GM19035 (cell line): Measurements from ENCODE around the gene EVA1A.

ENCODE experiments used
- ATAC-seq: cut with Tn5 transposase; IDR thresholded peaks from one replicate; pipeline ENCODE4 v1.9.1; 2021; ENCODE audit not compliant: unreplicated experiment

Gene EVA1A

DNA sequence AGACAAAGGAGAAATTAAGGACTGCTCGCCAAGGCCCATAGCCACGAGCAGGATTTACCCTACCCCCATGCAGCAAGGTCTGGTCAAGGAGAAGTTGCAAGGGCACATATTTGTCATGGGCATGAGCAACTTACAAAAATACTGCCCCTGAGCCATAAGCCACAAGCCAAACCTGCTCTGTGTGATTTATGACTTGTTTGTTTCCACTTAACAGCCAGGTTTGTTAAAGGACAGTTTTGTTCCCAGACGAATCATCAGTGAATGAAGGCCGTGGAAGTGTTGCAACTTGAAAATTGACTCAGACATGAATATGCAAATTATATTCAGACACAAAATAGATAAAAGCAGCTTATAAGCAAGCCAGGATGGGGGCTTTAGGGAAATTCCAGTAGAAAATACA is 31.3 kb upstream of the EVA1A start:
- ATAC-seq: no peak

DNA sequence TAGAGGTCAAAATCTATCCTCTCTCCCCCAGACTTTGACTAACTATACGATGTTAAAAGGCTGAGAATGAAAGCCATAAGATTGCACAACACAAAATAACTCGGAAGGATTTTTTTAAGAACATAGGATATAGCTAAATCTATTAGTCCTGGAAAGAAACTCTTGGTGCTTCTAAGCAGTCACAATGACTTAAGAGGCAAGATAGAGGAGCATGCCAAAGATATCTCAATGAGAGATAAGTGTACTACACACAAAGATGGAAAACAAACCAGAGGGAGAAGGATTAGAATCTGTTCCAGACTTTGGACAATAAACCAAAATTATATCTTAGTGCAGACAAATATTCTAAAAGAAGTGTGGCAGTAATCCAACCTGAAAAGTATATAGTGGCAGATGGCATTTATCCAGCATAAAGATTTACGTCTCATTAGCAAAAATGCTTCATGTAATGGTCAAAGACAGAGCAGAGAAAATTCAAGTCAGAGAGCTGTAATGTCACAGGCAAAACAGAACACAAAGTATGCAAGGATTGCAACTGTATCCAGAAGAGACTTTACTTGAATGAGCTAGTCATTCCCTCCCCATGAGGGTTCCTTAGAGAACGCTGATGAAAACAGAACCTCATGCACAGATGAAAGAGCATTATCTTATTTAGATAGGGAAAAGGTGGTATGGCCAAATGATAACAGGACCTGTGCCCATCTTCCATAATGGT is 28.8 kb upstream of the EVA1A start:
- ATAC-seq: no peak

DNA sequence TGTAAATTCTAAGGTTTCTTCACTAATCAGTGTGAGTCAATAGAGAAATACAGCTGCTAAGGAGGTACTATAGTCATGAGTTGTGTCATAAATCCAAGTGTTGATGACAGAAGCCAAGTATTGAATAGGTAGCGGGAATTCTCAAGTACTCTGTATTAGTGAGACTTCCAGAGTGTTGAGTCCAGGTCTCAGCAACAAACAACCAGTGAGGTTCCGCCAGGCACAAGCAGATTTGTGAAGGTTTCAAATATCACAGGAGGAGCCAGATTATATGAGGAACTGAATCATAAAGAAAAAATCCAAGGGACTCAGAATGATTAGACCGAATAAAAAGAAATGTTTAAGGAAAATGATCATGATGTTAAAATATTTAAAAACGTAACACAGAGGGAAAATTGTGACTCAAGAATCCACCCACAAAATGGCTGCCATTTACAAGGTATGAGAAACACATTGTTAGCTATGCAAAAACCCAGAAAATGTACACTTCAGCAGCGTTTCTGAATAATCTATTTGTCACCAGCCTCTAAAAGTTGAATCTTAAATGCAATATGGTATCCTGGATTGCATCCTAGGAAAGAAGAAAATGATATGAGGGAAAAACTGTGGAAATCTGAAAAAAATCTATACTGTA is 27.3 kb upstream of the EVA1A start:
- ATAC-seq: no peak

GRCh38 chr2:75586971-75587370 is 26.2 kb upstream of the EVA1A start:
- no peak for ATAC-seq

- no peak for ATAC-seq
These were observed 22.1 kb upstream of the EVA1A start for GRCh38 chr2:75582840-75583239.

DNA sequence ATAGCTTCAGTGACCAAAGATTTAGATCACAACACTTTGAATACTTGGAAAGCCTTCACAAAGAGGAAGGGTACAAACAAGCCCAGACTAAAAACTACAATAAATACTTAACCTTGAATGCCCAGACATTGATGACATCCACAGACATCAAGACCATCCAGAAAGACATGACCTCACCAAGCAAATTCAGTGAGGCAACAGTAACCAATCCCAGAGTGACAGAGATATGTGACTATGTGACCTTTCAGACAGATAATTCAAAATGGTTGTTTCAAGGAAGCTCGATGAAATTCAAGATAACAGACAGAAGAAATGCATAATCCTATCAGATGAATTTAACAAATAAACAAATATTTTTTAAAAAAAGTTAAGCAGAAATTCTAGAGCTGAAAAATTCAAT is 19.9 kb upstream of the EVA1A start:
- no peak for ATAC-seq

- ATAC-seq: no peak
These were observed 19.4 kb upstream of the EVA1A start for GRCh38 chr2:75580156-75580555.

- ATAC-seq: no peak
These were observed 18.4 kb upstream of the EVA1A start for GRCh38 chr2:75579186-75579585.

- no peak for ATAC-seq
These were observed 16.5 kb upstream of the EVA1A start for GRCh38 chr2:75577280-75577679.

DNA sequence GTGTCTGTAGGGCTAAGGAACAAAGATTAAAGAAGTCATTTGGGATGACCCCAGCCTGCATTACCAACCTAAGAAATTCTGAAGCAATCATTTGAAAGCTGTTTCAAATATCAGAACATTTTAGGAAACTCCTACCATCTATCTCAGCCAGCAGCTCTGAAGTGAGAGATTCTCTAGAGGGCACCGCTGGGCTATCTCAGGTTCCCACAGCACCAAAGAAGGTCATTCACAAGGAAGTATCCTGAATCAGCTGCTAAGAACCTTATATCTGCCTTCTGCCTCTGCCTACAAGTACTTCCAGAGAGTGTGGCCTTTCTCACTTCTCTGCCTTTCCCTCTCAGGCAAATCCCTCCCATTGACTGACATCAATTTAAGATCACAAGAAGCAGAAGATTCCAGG is 13.4 kb upstream of the EVA1A start:
- ATAC-seq: no peak

DNA sequence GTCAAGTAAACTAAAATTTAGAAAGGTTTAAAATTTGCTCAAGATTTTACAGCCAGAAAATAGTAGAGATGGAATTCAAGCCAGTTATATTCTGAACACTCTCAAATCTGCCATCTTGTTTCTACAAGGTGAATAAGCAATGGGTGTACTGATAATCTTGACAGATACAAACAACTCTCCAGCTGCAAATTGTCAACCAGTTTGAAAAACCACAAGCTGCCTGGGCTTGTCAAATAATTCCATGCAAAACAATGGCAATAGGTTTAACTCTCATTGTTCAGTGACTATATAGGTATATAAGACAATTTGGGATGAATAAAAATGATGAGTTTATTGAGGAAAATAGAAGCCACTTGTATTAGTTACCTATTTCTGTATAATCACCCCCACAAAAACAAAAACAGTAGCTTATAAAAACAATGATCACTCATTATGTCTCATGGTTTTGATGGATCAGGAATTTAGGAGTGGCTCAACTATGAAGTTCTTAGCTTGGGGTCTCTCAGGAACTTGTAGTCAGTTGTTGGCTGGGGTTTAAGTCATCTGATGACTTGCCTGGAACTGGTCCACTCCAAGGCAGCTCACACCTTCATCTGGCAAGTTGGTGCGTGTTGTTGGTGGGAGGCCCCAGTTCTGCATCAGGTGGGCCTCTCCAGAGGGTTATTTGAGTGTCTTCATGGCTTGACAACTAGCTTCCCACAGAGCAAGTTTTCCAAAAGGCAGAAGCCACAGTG is 12.6 kb upstream of the EVA1A start:
- ATAC-seq: no peak

GRCh38 chr2:75571730-75572430 is 11.1 kb upstream of the EVA1A start:
- no peak for ATAC-seq

DNA sequence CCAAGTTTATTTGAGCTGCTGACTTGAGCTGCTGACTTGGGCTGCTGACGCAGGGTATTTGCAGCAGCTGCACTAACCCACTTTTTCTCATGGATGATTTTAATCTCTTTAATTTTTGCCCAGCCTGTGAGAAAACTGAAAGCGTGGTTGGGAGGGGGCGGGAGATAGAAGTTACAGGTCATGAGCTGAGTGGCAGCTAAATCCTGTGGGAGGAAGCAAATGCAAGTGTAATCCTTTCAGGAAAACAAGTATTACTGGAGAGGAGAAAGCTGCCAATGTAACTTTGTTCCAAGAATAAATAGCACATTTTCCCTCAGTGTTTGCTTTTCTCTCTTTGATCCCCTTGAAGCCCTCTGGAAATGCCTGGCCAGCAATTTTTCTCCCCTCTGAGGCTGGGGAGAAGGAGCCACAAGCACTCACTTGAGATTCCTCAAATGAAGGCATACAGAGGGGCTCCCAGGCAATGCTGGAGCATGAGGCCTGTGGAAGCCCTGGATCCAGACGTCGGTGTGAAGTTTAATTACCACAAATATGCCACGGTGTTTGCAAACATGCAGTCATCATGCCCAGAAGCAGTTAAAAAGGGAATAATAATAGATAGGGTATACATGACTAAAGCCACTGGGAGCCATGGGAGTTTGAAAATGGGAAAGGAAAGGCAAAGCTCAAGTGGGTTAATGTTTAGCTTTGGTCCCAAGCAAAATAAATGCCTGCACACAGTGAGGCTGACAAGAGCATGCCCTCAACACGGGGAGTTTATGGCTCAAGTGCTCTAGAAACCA is 10.4 kb upstream of the EVA1A start:
- ATAC-seq: no peak

DNA sequence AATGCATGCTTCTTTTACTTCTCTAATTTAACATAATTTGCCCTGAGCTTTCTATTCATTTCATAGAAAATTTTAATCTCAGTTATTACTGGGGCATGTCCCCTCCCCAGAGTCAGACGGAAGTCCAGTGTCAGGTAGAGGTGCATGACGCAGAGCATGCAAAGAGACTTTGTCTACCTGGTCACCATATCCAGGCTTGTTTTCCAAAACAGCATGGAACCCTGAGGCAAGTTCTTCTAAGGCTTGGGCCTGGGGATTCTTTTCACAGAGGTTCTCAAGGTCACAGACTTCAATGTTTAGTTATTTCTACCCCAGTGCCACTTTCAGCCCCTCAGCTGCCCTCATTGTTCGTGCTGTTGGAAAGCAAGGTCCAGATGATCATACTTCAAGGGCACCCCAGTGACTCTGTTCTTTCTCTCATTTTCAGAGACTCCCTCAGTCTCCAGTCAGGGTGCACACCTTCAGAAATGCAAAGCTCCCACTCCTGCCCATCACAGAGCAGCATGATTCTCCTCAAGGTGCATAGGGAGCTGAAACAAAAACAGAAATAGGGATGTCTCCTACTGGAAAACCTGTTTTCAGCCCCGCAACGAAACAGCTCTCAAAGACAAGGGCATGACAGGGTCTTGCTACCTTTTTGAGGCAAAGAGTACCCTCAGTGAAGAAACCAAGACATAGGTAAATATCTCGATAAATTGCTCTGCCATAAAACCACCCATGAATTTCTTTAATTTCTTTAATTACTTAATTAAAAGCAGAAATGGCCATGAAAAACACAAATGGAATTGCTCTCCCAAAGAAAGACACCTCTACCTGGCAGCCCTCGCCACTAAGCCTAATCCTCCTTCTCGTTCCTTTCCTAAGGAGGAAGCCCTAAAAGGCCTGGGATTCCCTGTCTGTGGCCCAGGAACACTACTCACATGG is 9.5 kb upstream of the EVA1A start:
- no peak for ATAC-seq

- no peak for ATAC-seq
These were observed 8.8 kb upstream of the EVA1A start for GRCh38 chr2:75569546-75569945.

DNA sequence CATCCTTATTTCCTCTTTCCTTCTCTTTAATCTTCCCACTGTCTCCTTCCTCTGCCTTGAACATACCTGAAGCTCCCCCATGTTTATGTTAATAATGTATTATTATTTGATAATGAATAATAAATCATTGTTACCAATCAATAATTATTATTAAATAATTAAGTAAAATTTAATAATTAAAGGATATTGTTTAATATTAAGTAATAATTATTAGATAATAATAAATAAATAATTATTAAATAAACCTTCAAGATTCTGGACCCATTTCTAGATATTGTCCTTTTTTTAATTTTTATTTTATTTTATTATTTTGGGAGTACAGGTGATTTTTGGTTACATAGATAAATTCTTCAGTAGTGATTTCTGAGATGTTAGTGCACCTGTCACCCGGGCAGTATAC is 7.4 kb upstream of the EVA1A start:
- no peak for ATAC-seq

- no peak for ATAC-seq
These were observed 5.0 kb upstream of the EVA1A start for GRCh38 chr2:75565472-75566462.

- ATAC-seq: no peak
These were observed 4.1 kb upstream of the EVA1A start for GRCh38 chr2:75564713-75565359.
